Activated CD8-positive, alpha-beta memory T cell treated with anti-CD3 and anti-CD28 coated beads, Interleukin-2, amount 50 U/mL, for 1 hour (primary cell): ENCODE results near the gene HDAC11.
"Not testable (repeated sequence)": the region's sequence is repeated elsewhere in the genome, so short reads cannot be mapped to it uniquely, and the experiment has no call there.

Experiments used
- DNase-seq: peaks from one replicate; pipeline ENCODE4 v3.0.0-alpha.2; 2020; ENCODE audit errors: extremely low read depth

HDAC11 gene

DNA sequence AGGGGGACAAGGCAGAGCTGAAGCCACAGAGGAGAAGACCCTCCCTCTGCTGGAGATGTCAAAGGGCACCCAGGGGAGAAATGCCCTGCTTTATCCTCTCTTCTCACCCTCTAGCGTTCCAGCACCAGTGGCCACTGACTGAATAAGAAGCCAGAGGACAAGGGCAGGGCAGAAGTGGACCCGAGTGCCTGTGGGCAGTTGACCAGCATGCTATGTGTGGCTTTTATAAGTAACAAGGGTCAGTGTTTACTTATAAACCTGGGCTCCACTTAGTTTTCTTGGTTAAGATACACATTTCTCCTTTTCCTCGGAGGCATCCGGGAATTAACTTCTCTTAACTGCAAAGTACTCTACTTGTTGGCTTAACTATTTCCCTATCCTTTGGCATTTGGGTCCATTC, 13.3 kb upstream of the HDAC11 start:
- DNase-seq: no peak

DNA sequence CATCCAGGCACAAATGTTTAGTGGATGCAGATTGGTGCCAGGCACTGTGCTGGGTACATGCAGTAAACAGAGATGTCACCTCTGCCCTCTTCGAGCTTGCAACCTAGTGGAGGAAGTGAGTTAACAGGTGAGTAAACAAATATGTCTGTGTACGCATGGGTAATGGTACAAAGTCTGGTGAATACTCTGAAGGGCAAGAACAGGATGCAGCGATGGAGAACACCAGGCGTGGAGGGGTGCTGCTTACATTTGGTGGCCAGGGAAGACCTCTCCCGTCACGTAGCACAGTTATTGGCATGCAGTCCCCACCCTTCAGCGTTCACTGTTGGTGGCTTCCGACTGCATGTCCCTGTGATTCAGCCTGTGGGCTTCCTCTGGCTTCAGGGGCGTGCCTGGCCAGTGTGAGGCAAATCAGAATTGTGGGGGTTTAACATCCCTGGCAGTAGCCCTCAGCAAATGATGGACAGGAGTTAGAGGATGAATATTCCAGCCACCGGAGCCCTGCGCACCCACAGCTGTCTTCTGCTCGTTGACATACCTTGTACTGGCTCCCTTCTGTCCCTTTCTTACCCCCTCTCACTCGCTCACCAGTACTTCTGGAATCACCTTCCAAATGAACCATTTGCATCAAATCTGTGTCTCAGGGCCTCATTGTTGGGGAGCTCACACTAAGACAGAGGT, 9.1 kb upstream of the HDAC11 start:
- no peak for DNase-seq

DNA sequence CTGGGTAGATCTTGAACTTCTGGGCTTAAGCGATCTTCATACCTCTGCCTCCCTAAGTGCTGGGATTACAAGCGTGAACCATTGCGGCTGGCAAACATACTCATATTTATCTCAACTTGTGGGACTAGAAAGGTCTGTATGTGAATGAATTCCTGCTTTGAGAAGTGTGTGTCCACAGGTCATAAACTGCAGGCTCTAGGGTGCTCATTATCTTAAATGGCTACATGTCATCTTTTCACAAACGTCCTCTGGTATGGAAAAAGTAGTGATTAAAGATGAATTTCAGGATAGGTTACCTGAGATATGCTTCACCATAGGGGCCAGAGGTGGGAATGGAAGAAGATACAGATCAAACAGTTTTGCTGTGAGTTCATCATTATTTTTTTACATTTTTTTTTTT, 7.8 kb upstream of the HDAC11 start:
- DNase-seq: no peak

DNA sequence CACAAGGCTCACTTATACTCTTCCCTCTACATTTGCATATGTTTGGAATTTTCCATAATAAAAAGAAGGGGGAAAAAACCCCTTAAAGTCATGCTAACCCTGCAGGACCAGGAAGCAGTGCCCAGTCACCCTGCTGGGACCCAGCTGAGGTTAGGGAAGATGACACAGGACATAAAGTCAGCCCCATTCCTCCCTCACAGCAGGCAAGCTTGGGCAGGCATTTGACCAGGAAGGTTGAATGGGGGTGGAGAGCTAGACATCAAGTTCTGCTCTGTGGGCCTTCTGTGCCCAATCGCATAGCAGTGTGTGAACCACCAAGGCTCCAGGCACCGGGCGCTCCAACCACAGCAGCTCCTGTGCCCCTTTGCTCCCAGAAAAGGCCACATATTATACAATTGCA, 7.1 kb upstream of the HDAC11 start:
- DNase-seq: no peak

DNA sequence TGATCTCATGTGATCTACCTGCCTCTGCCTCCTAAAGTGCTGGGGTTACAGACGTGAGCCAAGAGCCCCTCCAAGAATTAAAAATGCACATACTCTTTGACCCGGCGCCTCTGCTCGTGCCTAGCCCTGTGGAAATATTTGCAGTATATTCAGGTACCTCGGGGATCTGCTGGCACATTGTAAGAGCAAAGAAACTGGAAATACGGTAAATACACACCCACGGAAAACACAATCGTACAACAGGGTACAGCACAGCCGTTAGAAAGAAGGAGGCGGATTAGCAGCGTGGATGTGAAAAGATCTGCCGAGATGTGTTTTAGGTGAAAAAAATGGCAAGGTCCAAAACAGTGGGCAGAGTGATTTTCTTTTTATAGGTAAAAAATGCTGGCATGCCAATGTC, 6.1 kb upstream of the HDAC11 start:
- no peak for DNase-seq

DNA sequence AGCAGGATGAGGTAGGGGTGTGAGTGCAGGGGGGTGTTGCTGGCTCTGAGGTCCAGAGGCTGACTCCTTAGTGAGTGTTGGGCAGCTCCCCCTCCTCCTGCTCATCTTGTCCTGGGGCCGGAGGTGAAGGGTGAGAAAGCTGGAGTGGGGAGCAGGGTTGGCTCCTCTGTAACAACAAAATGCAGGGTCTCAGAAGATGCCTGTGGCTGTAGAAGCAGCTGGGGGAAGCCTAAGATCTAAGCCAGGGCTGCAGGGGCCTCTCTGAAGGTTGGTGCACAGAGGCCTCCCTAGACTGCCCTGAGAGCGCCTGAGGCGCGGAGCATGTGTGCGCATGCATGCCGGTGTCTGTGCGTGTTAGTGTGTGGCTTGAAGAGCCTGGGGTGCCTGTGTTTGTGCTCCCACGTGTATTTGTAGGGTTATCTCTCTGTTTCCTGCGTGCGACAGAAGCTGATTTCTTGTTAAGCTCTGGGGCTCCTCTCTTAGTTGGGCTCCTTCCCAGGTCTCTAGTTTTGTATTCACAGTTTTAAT, 5.3 kb upstream of the HDAC11 start:
- DNase-seq: no peak

DNA sequence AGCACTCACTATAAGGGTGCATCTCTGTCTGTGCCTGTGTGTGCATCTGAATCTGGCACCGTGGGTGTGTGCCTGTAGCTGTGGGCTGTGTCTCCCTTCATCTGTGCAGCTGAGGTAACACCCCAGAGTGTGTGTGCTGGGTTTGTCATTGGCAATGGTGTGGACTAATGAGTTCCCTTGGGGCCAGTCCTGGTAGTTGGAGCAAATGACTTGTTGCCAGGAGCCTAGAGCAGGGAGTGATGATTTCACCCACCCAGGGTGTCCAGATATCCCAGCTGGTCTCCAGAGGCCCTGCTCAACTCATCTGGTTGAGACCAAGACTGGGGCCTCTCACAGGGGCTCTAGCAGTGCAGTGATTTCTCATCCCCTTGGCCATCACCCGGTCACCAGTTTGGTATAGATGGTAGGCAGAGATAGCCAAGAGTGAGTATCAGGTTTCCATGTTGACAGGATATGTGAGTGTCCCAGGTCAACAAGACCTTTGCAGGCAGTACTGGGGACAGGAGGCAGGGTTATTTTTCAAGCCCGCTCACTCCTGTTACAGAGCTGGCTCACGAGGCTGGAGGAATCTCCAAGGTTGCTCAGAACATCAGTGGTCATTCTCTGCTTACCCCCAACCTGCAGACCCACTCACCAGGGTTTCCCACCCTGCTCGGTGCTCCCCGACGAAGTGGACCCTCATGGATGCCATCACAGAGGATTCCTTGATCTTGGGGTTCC, 4.1 kb upstream of the HDAC11 start:
- DNase-seq: no peak

DNA sequence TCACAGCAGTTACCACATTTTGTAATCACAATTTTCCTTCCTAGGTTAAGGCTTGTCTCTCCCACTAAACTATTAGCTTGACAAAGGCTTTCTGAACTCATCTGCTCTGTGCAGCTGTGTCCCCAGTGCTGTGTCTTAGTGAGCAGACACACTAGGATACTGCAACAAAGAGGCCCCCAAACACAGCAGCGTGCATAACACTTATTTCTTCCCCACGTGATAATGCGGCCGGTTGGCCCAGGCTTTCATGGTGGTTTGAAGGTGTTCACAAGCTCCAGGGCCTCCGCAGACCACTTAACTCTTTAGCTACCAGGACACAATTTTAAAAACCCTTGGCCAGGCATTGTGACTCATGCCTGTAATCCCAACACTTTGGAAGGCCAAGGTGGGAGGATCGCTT, 2.2 kb upstream of the HDAC11 start:
- no peak for DNase-seq

DNA sequence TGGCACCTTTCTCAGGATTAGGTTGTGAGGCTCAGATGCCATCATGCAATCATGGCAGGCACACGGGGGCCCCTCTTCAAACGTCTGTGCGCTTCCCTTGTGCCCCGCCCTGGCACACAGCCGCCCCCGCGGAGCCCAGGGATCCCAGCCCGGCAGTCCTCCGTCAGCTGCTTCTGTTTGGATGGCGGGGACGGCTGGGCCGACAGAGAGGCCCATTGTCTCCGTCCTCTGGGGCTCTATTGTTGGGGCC, 849 bp upstream of the HDAC11 start:
- no peak for DNase-seq

DNA sequence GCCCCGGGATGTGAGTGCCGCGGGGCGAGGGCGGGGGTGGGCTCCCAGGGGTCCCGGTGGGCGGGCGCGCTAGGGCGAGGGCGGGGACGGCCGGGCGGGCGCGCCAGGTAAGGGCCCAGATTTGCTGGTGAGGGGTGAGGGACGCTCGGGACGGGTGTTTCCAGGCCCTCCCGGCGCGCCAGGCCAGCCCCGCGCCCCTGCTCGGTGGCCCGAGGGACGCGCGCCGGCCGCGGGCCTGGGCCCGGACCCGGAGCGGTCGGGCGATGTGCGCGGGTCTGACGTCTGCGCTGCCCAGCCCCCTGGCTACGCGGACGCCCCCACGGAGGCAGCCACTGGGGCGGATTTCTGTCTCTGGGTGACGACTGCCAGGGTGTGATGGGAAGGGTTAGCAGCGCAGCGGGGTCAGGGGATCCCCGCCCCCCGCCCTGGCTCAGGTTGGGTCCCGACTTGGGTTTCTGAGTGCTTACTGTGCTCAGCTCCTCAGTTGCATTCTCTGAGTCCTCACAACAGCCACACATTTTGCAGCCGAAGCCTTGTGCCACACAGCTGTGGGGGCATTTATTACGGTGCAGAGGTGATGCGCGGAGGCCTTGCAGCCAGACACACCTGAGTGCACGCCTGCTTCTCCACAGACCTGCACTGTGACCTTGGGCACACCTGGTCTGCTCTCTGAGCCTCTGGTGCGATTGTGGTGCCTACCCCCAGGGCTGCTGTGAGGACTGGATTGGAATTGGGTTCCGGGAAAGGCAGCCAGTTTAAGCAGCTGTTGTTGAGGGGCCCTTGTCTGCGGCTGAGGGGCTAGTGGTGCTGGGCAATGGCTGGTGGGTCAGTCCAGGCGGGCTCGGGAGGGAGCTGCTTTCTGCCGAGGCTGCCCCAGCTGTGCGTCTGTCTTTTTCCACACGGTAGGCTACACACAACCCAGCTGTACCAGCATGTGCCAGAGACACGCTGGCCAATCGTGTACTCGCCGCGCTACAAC, 523 bp downstream of the HDAC11 start:
- no peak for DNase-seq

DNA sequence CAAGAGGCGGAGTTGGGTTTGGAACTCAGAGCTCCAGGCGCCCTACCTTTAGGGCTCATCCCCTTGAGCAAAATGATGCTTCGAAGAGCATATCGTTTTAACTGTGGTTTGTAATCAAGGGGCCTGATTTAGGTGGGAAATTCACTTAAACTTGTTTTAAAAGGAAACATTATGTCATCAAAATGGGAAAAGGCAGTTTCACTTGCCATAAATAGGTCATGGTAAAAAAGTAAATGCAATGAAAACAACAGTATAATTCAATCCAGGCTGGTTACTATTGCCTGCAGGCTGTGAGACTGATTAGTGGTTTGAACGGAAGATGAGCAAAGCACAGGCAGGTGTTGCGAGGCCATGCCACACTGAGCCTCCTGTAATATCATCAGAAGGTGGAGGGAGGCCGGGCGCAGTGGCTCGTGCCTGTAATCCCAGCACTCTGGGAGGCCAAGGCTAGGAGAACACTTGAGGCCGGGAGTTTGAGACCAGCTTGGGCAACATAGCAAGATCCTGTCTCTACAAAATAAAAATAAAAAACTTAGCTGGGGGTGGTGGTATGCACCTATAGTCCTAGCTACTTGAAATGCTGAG, 2.1 kb downstream of the HDAC11 start:
- no peak for DNase-seq

DNA sequence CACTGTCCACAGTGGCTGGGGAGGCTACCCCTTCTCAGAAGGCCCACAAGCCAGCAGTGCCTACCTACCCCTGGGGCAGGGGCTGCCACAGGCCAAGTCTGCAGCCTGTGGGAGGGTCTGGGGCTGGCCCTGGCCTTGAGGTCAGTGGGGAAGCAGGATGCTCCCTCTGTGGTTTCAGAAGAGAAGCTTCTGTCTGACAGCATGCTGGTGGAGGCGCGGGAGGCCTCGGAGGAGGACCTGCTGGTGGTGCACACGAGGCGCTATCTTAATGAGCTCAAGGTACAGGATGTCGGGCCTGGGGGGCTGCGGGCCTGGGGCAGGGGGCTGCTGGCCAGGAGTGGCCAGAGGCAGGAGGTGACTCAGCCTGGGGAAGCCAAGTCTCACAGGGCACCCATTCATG, 3.2 kb downstream of the HDAC11 start:
- DNase-seq: no peak

DNA sequence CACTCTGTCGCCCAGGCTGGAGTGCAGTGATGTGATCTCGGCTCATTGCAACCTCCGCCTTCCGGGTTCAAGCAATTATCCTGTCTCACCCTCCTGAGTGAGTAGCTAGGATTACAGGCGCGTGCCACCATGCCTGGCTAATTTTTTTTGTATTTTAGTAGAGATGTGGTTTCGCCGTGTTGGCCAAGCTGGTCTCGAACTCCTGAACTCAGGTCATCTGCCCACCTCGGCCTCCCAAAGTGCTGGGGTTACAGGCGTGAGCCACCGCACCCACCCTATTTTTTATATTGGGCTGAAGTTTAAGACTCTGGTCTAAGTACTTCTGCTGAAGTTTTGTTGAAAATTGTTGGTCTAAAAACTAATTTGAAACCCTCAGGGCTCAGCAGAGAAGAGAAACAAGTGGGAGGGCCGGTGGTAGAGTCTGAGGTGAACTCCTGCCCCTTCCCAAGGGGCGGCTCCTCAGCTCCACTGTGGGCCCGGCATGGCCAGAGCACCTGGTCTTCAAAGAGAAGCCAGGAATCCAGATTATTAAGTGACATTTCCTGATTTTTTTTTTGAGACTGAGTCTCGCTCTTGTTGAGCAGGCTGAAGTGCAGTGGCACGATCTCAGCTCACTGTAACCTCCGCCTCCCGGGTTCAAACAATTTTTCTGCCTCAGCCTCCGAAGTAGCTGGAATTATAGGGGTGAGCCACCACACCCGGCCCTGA, 4.0 kb downstream of the HDAC11 start:
- DNase-seq: no peak

DNA sequence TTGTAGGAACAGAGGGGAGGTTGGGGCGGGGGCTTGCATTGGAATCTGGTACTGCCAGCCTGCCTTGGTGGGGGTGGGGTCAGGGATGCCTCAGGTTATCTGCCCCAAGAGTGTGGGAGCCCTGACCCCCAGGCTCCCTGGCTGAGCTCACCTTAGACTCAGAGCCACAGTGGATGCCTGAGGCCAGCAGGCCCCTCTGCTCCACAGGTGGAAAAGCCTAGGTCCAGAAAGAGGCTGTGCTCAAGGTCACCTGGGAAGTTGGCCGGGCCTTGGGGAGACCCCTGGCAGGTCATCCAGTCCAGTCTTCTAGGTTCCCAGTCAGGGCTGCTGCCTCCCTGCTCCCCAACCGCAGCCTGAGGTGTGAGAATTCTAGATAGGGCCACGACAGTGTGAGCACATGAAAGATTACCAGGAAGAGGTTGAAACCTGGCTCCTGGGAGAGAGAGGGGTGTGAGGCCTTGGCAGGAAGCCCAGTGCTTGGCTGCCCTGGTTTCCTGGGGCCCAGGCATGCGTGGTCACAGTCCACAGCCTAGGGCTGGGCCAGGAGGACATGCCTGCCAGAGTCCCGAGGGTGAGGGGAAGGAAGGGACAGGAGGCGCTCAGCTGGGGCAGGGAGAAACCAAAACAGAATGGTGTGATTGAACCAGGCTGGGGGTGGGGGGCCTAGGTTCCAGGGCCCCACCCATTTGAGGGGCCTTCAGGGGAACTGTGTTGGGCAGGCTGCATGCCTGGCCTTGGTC, 4.9 kb downstream of the HDAC11 start:
- no peak for DNase-seq

DNA sequence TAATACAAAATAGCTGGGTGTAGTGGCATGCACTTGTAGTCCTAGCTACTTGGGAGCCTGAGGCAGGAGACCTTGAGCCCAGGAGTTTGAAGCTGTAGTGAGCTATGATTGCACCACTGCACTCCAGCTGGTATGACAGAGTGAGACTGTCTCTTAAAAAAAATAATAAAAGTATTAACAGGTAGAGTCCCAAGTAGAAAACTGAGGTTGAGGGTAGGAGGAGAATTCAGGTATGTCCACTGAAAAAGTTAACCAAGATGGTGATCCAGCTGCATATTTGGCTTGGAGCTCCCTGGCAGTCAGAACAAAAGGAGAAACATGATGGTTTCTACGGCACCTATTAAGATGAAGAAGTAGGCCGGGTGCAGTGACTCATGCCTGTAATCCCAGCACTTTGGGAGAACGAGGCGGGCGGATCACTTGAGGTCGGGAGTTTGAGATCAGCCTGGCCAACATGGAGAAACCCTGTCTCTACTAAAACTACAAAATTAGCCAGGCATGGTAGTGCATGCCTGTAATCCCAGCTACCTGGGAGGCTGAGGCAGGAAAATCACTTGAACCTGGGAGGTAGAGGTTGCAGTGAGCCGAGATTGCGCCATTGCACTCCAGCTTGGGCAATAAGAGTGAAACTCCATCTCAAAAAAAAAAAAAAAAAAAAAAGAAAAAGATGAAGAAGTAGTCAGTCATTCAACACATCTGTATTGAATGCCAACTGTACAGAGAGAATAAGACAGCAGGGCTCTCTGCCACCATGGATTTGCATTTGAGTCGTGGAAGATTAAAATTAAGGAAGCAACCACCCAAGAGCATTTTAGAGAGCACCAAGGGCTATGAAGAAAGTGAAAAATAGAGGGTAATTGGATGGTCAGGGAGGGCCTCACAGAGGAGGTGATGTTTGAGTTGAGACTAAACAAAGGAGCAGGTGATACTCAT, 5.8 kb downstream of the HDAC11 start:
- DNase-seq: not testable (repeated sequence)

DNA sequence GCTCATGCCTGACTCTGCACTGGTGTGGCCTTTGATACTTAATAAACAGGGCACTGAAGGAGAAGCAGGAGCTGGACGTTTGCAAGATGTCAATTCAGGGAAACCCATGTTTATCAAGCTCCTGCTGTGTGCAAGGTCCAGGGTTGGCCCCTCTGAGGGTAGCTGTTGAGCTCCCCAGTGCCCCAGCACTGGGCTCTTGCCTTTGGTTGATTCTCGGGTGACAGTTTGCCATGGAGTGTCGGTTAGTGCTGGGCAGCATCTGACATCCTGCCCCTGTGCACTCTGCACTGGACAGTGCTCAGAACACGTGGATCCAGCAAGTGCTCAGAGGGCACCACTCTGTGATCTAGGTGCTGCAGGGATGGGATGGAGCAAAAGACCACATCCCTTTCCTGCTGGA, 7.3 kb downstream of the HDAC11 start:
- DNase-seq: no peak

DNA sequence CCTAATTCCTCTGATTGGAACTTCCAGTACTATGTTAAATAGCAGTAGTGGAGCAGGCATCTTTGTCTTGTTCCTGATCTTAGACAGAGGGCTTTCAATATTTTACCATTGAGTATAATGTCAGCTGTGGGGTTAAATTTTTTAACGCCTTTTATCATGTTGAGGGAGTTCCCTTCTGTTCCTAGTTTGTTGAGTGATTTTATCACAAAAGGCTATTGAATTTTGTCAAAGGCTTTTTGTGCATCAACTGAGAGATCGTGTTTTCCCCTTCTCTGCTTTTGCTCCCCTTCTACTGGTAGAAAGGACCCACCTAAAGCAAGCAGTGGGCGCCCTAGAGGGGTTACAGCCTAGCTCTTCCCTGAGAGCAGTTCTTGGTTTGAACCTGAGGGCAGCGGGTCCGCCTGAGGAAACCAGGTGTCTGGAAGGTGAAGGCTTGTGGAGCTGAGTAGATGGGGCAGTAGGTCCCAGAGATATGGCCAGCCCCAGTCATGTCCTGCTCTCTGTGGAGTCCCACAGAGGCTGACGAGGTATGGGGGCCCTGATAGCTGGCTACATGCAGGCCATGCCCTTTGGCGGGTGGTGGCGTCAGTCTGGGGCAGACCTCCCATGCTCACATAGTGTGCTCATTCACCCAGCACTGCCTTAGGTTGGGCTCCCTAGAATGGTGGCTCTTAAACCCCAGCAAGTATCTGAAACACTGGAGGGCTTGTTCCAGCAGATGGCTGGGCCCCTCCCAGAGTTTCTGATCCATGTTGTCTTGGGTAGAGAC, 11.3 kb downstream of the HDAC11 start:
- no peak for DNase-seq

DNA sequence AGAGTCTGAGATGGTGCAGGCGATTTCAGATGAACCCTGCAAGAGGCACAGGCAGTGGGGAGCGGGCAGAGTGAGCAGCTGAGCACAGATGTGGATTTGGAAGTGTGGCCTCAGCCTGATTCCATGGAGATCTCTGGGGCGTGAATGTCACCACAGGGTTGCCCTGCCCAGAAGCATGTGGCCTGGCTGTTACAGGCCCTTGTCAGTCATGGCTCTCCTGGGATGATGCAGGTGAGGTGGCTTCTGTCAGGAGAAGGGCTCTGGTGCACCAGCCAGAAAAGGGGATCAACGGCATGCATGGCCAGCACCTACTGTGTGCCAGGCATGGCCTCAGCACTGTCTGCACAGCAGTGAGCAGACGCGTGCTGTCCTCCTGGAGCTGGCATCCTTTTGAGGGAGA, 11.9 kb downstream of the HDAC11 start:
- no peak for DNase-seq
